ENCODE measurements around the gene MUS81. TPM values are rescaled to one million over a fixed set of nuclear protein-coding genes. Genes with fewer than 3 reads are reported as not detected.

Gene MUS81
- total RNA-seq, result 10 to 100 TPM; 64.3 to 68.6 TPM

- peaks cover 15 to 31% of the 10 kb centered on the region in 2 donors for H3K36me3 ChIP-seq
- H3K4me3 ChIP-seq, result peak within 1 kb of the TSS; percentile 99
- peaks cover 12% of the 10 kb centered on the region for H3K4me1 ChIP-seq (replicated peaks)
- H3K9me3 ChIP-seq, result no peaks in the 10 kb centered on the region
- 1% methylated on average over 56 of the region's 78 CpGs for WGBS
- intact Hi-C loops (cut with DNase I), result loop anchor here (1.0 to 2.0 kb wide), 2 partner anchors 59 to 142 kb away; partner anchors contain the start of genes BANF1, C11orf68, DRAP1 and EIF1AD
- TF ChIP-seq POLR2AphosphoS5 (IDR thresholded peaks at IDR 0.05), result peak; percentile 97
- peak; percentile 70 to 97 (median 92) for TF ChIP-seq CTCF (IDR thresholded peaks at IDR 0.05)
- peak; percentile 57 for TF ChIP-seq POLR2A (IDR thresholded peaks at IDR 0.05)
- H3K27ac ChIP-seq, result peak within 1 kb of the TSS; percentile 94 to 96
- H3K27me3 ChIP-seq (replicated peaks; ENCODE audit: insufficient read depth), result no peaks in the 10 kb centered on the region
- DNase-seq (ENCODE audit: low spot score), result peak; percentile 97
These were observed at the start of gene MUS81 for GRCh38 chr11:65860278-65861164. TSS of gene MUS81 (plus strand) at chr11:65860433. CDS start at chr11:65860754, 321 bp downstream.

GRCh38 chr11:65811764-65812475, 48.3 kb upstream of the MUS81 start:
- no peak overlapping the region for H3K4me3 ChIP-seq
- intact Hi-C loops (cut with DNase I), result no loop called here
- H3K27me3 ChIP-seq (replicated peaks; ENCODE audit: insufficient read depth), result no peaks in the 10 kb centered on the region
- no peak overlapping the region for H3K27ac ChIP-seq
- H3K4me1 ChIP-seq (replicated peaks), result no peaks in the 10 kb centered on the region
- DNase-seq (ENCODE audit: low spot score), result no peak
- no peaks in the 10 kb centered on the region for H3K9me3 ChIP-seq
- no peaks in the 10 kb centered on the region for H3K36me3 ChIP-seq
- 81% methylated on average over 19 of the region's 19 CpGs for WGBS
- no peak for TF ChIP-seq POLR2A (IDR thresholded peaks at IDR 0.05)

- H3K9me3 ChIP-seq, result no peaks in the 10 kb centered on the region
- H3K27me3 ChIP-seq (replicated peaks; ENCODE audit: insufficient read depth), result no peaks in the 10 kb centered on the region
- H3K36me3 ChIP-seq, result no peaks in the 10 kb centered on the region
- no peak overlapping the region for H3K27ac ChIP-seq
- WGBS, result 70% methylated on average over 18 of the region's 18 CpGs
- no peaks in the 10 kb centered on the region for H3K4me1 ChIP-seq (replicated peaks)
- no peak overlapping the region for H3K4me3 ChIP-seq
- TF ChIP-seq POLR2AphosphoS5 (IDR thresholded peaks at IDR 0.05) (no peak), CTCF (IDR thresholded peaks at IDR 0.05) (no peak), POLR2A (IDR thresholded peaks at IDR 0.05) (no peak)
- intact Hi-C loops (cut with DNase I), result no loop called here
- no peak for DNase-seq (ENCODE audit: low spot score)
These were observed 45.9 kb upstream of the MUS81 start for GRCh38 chr11:65814131-65814985.

GRCh38 chr11:65814986-65815565, 45.2 kb upstream of the MUS81 start:
- Histone ChIP-seq H3K27me3 (replicated peaks; ENCODE audit: insufficient read depth) (no peaks in the 10 kb centered on the region), H3K4me3 (no peak overlapping the region), H3K4me1 (replicated peaks) (no peaks in the 10 kb centered on the region), H3K27ac (no peak overlapping the region), H3K36me3 (no peaks in the 10 kb centered on the region), H3K9me3 (no peaks in the 10 kb centered on the region)
- no peak for DNase-seq (ENCODE audit: low spot score)
- intact Hi-C loops (cut with DNase I), result loop anchor here (5.0 kb wide), 1 partner anchor 178 kb away; the partner anchor contains the start of gene SIPA1
- WGBS, result 74% methylated on average over 16 of the region's 16 CpGs
- TF ChIP-seq POLR2AphosphoS5 (IDR thresholded peaks at IDR 0.05) (no peak), CTCF (IDR thresholded peaks at IDR 0.05) (no peak), POLR2A (IDR thresholded peaks at IDR 0.05) (no peak)
